K562 (cell line): ENCODE data around the gene FBXW12. TPM values are rescaled to one million over a fixed set of nuclear protein-coding genes. Genes with fewer than 3 reads are reported as not detected.
A peak's percentile ranks its signal among the peaks of the same experiment; 100 is the strongest.

Source experiments
- BMI1 ChIP-seq: fragments of 150-350 bp; IDR thresholded peaks from 2 replicates; pipeline ENCODE4 v1.6.1; 2014; ENCODE audit warnings: low read length
- CHD1 ChIP-seq: fragments of 200-600 bp; sonication (generic); IDR thresholded peaks from one replicate; pipeline ENCODE4 v1.6.1; 2012; ENCODE audit warnings: mild to moderate bottlenecking, moderate library complexity, low read length, inconsistent platforms
- EZH2 ChIP-seq: IDR thresholded peaks from 2 replicates; pipeline ENCODE4 v1.6.1; 2012; ENCODE audit warnings: low read depth, mild to moderate bottlenecking, inconsistent platforms, low read length, borderline replicate concordance
- GABPB1 ChIP-seq: sonication (generic); formaldehyde crosslinking; IDR thresholded peaks from 2 replicates; pipeline ENCODE4 v1.8.0; 2022; ENCODE audit warnings: mild to moderate bottlenecking, missing genetic modification reagents
- GATAD2B ChIP-seq: fragments of 450-650 bp; IDR thresholded peaks from 2 replicates; pipeline ENCODE4 v1.6.1; 2017; ENCODE audit warnings: mild to moderate bottlenecking, borderline replicate concordance
- HDAC8 ChIP-seq: fragments of 450-650 bp; IDR thresholded peaks from 2 replicates; pipeline ENCODE4 v1.6.1; 2016; ENCODE audit warnings: mild to moderate bottlenecking, missing genetic modification characterization, moderate library complexity, missing compliant biosample characterization
- HMG20B ChIP-seq: fragments of 250-450 bp; sonication (Bioruptor Pico); IDR thresholded peaks from 2 replicates; pipeline ENCODE4 v1.5.0; 2021; ENCODE audit warnings: mild to moderate bottlenecking
- HMGN3 ChIP-seq: IDR thresholded peaks from 2 replicates; pipeline ENCODE4 v1.6.1; 2011; ENCODE audit warnings: borderline replicate concordance, low read depth, mild to moderate bottlenecking, mixed read lengths, low read length; ENCODE audit not compliant: insufficient read length; ENCODE audit errors: extremely low read depth
- LARP7 ChIP-seq: fragments of 450-650 bp; IDR thresholded peaks from 2 replicates; pipeline ENCODE4 v1.6.1; 2016
- SAFB ChIP-seq: fragments of 200-400 bp; formaldehyde crosslinking; IDR thresholded peaks from 2 replicates; pipeline ENCODE4 v1.6.1; 2017; ENCODE audit warnings: low read depth, low read length, borderline replicate concordance
- SMAD4 ChIP-seq: fragments of 250-450 bp; sonication (Bioruptor Pico); conservative IDR thresholded peaks from 2 replicates; pipeline ENCODE4 v1.8.0; 2021; ENCODE audit warnings: inconsistent platforms, mild to moderate bottlenecking, moderate library complexity
- XRCC4 ChIP-seq: IDR thresholded peaks from one replicate; pipeline ENCODE4 v1.6.1; 2011; ENCODE audit not compliant: insufficient read depth, insufficient read length; ENCODE audit errors: extremely low read depth
- ZBTB43 ChIP-seq: sonication (generic); formaldehyde crosslinking; IDR thresholded peaks from 2 replicates; pipeline ENCODE4 v1.8.0; 2023; ENCODE audit warnings: mild to moderate bottlenecking, missing genetic modification reagents
- ZNF134 ChIP-seq: fragments of 250-450 bp; sonication (Bioruptor Pico); conservative IDR thresholded peaks from 2 replicates; pipeline ENCODE4 v1.4.0; 2020
- ZNF23 ChIP-seq: fragments of 250-450 bp; sonication (Bioruptor Pico); IDR thresholded peaks from 2 replicates; pipeline ENCODE4 v1.4.0; 2020; ENCODE audit warnings: mild to moderate bottlenecking
- ZNF407 ChIP-seq: fragments of 450-650 bp; IDR thresholded peaks from 2 replicates; pipeline ENCODE4 v1.6.1; 2016; ENCODE audit warnings: low read depth
- ZNF639 ChIP-seq, 2 experiments: fragments of 200-800 bp in 1 of 2; sonication (Bioruptor generic) in 1 of 2; sonication (generic) in 1 of 2; formaldehyde crosslinking in 1 of 2; IDR thresholded peaks in 1 of 2; conservative IDR thresholded peaks in 1 of 2; 2 replicates each; pipeline versions ENCODE4 v1.5.0 to v1.6.1; 2016 to 2020; ENCODE audit warnings: missing compliant biosample characterization in 1 of 2, missing genetic modification characterization in 1 of 2, missing genetic modification reagents in 1 of 2
- polyA plus RNA-seq, 8 experiments: library from polyadenylated mRNA; depleted of rRNA in 4 of 8; stranded (reverse) in 5 of 8; unstranded in 3 of 8; fragments of >200 nt; fragmentation: Nextera tagmentation in 2 of 8; fragmentation: Illumina TruSeq in 1 of 8; extraction: Ambion mirVana in 2 of 8; extraction: Trizol in 1 of 8; gene quantifications; 2 replicates each; pipeline versions ENCODE4 v1.2.1 to v1.2.3, GENCODE V29; 2011 to 2014; ENCODE audit warnings: inconsistent platforms in 1 of 8, missing spikeins in 1 of 8
- total RNA-seq, 7 experiments: library from RNA; depleted of rRNA in 6 of 7; stranded (reverse); fragments of >200 nt in 6 of 7; fragmentation: Illumina TruSeq in 2 of 7; extraction: Trizol in 2 of 7; gene quantifications; 2 replicates each; pipeline versions ENCODE4 v1.2.1 to v1.2.3, GENCODE V29; 2011 to 2021; ENCODE audit warnings: low replicate concordance in 1 of 7

The FBXW12 gene
- total and polyA plus RNA-seq, 9 of the 15 experiments (the other 6 are each of a cell fraction or from before 2014, with no cell fraction given): 0.04 to 0.07 (median 0.06) TPM; not detected in 6

GRCh38 chr3:48429317-48429959 is 57.4 kb downstream of the FBXW12 start (continued):
- no peak for TF ChIP-seq ZNF407
- TF ChIP-seq XRCC4: no peak
- no peak for TF ChIP-seq ZBTB43 (CRISPR knock-in tag)
- TF ChIP-seq HMGN3: peak; percentile 17
- TF ChIP-seq HMG20B (CRISPR knock-in tag): no peak
- no peak for TF ChIP-seq ZNF23 (CRISPR knock-in tag)
- TF ChIP-seq ZNF639 (CRISPR knock-in tag; conservative IDR thresholded peaks at IDR 0.05 in 1 of 2, IDR thresholded peaks at IDR 0.05 in 1 of 2): 0 out of 4 replicates have a peak, but pooled peaks of 1 of the 2 experiments have one; percentile 29
- TF ChIP-seq LARP7: no peak
- TF ChIP-seq GABPB1 (CRISPR knock-in tag): peak; percentile 67
- peak; percentile 42; the same call in 1 of the 2 replicates for TF ChIP-seq BMI1
- TF ChIP-seq SAFB: no peak
- TF ChIP-seq EZH2: no peak
- TF ChIP-seq ZNF134 (CRISPR knock-in tag): no peak
- no peak for TF ChIP-seq GATAD2B
- no peak for TF ChIP-seq CHD1
- TF ChIP-seq SMAD4 (CRISPR knock-in tag): peak; percentile 54; the same call in 1 of the 2 replicates
- no peak for TF ChIP-seq HDAC8 (tag)
